Activated CD4-positive, alpha-beta T cell treated with anti-CD3 and anti-CD28 coated beads, Interleukin-2, Interleukin-4, amounts not matched to agents 100 ng/mL and 50 ng/mL, durations not matched to agents 16 hours and 8 hours (primary cell): ENCODE measurements around the gene MYOG.

ENCODE experiments used
- DNase-seq: peaks from one replicate; pipeline ENCODE4 v3.0.0-alpha.2; 2020; ENCODE audit warnings: low spot score

The MYOG gene

DNA sequence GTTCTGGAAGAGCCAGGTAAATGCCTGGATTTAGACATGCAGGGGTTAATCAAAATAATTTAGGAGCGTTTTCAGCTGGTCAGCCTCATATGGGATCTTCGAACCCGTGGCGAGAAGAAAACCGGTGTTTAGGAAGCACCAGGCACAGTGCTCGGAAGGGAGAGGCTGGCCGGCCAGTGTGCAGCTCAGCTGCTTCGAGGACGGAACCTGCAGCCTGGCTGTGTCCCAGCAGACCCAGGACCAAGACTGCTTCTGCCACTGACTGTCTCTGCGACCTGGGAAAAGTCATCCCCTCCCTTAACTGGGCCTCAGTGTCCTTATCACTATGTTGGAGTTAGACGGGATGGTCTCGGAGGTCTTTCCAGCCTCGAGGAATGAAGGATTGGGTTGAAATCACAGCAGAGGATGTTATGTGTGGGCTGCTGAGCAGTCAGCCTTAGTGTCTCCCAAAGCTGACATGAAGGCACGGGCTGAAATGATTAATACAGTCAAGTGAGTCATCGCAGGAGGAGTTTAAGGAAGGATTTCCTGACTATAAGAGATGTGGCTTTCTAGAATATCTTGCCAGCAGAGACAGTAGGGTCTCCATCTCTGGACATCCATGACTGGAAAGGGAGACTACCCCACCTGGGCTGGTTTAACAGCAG lies 38.7 kb downstream of the MYOG start:
- DNase-seq: peak; percentile 24

DNA sequence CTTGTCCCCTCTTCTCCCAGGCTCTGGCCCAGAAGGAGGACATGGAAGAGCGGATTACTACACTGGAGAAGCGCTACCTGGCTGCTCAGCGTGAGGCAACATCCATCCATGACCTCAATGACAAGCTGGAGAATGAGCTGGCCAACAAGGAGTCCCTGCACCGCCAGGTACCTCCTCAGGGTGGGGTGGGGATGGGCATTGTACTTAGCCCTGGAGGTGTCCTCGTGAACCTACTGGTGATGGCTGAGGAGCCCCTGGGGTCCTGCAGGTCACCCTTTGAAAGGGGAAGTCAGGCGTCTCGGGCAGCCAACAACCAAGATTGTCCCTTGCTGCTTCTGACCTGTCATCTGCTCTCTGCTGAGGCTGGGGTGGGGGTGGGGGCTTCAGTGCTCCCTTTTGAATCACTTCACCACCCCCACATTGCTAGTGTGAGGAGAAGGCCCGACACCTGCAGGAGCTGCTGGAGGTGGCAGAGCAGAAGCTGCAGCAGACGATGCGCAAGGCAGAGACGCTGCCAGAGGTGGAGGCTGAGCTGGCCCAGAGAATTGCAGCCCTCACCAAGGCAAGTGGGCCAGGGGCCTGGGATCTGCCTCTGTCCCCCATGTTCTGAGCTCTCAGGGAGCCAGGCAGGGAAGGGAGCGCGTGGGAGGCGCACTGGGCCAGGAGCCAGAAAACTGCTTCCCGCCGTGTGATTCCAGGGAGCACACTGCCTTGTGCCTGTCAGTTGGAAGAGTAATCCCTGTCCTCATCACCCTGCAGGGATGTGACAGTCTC lies 39.8 kb downstream of the MYOG start:
- no peak for DNase-seq

DNA sequence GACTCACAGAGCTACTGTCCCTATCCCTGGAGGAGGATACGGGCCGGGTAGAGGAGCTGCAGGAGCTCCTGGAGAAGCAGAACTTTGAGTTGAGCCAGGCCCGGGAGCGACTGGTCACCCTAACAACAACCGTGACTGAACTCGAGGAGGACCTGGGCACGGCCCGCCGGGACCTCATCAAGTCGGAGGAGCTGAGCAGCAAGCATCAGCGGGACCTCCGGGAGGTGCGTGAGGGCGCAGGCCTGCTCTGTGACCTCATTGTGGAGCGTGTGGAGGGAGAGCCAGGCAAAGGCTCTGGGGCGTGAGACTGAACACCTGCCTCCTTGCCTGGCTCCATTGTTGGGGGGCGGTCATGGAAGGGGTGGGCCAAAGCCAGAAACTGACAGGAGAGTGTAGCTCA lies 40.5 kb downstream of the MYOG start:
- no peak for DNase-seq

DNA sequence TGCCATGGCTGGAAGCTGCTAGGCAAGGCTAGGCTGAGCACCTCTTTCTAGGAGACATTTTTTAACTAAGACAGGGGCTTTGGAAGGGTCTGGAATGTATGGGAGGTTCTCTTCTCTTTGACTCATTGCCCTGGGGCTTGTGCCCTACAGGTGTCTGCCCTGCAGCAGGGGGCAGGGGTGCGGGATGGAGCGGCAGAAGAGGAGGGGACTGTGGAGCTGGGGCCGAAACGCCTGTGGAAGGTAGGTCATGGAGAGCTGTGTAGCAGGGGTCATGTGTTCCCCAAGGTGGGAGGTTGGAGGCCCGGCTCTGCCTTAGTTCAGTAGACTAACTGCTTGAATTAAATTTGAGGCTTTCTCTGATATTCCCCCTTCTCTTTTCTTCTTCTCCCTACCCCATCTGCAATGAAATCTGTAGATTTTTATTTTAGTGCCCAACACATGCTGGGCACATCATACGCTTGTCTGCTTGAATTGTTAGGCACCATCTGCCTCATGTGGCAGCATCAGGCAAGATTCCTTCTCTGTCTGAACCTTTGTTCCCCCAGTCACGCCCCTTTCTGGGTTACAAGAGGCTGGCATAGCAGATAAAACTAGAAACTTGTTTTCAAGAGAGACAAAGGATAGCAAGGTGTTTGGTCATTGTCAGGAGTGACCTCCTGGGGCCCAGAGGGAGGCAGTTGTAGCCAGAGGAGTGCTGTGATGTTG lies 41.1 kb downstream of the MYOG start:
- DNase-seq: no peak

DNA sequence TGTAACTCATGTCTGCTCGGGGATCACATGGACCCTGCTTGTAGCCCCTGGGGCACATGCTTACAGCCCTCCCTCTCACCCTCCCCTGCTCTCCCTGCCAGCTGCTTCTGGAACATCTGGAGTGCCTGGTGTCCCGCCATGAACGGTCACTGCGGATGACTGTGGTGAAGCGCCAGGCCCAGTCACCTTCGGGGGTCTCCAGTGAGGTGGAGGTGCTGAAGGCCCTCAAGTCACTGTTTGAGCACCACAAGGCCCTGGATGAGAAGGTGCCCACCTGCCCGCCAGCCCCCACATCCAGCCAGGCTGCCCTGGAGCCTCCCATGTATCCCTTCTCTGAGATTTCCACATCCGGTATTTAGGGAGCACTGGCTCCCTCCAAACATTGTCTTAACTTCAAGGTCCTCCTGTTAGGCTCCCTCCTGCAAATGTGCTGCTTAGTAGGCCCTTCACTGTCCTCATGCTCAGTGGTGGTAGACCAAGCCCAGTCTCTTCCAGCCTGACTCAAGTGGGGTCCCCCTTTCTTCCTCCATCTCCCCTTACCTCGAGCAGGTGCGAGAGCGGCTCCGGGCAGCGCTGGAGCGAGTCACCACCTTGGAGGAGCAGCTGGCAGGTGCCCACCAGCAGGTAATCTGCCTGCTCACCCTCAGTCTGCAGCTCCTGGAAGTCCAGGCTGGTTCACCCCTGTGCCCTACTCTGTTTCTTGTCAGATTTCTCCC lies 41.8 kb downstream of the MYOG start:
- DNase-seq: no peak

DNA sequence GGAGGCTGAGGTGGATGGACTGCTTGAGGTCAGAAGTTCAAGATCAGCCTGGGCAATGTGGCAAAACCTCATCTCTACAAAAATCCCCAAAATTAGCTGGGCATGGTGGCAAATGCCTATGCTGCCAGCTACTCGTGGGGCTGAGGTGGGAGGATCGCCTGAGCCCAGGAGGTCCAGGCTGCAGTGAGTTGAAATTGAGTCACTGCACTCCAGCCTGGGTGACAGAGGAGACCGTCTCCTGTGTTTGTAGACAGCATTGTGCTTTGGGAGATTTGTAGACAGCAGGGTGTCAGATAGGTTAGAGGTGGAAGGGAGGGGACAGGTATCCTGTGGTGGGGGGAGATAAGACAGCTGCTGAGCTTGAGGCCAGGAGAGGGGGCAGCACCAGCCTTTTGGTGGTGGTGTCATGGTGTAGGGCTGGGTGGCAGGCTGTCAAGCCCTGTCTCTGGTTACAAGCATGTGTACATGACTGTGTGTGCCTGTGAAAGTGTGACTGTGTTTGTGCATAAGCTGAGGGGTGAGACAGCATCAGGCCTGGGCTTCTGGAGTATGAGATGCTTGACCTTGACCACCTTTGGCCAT lies 44.4 kb downstream of the MYOG start:
- no peak for DNase-seq

DNA sequence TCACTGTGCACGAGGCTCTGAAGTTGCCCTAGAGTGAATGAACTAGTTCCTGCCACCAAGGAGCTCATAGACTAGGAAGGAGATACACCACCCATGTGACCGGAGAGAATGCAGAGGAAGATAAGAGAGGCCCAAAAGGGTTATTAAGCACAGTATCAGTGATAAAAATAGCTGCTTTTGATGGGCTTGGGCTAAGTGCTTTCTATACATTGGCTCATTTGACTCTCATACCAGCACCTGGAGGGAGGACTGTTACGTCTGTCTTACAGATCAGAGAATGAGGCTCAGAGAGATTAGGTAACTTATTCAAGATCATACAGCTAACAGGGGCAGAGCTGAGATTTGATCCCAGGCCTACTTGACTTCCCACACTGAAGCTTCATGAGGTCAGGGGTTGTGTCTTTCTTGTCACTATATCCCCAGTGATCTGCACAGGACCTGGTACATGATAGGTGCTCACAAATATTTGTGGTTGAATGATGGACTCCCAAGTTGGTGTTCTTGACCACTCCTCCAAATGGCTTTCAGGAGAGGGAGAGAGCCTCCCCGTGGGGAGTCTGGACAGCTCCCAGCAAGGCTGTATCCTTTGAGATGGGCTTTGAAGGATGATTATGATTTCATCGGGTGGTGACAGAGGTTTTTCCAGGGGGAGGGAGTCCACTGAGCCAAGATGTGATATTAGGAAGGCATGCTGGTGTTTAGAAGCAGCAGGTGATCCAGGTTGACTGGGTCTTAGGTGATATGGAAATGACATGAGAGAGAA lies 45.1 kb downstream of the MYOG start:
- DNase-seq: no peak

DNA sequence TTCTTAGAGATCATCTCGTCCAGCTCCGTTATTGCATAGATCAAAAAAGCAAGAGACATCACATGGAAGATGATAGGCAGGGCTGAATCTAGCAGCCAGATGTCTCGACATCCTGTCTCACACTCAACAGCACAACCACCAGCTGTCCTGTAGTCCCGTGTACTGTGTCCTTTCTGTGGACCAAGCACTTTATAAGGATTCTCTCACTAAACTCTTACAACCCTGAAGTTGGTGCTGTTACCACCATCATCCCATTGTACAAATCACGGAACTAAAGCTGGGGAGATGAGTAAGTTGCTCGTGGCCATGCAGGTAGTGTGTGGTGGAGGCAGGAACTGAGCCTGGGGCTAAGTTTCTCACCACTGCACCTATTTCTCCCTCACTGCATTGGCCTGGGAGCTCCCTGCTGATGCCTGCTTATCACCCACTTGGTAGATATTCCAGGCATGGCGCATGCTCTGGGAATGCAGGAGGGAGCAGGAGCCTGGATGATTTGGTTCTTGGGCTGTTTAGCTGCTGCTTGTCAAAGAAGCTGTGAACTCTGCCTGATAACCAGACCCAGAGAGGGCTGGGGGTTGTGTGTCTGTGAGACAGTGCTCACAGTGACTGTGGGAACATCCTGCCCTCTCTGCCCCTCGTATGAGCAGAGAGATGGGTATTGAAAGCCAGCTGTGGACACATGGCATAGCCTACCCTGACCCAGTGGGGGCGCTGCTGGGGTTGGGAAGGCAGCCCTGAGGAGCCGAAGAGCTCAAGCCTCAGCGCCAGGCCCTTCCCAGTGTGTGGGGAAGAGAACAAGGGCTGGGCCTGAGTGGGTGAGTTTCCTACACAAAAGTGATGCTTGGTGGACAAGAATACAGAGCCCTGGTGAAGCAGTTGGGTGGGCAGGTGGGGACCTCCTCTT lies 46.0 kb downstream of the MYOG start:
- no peak for DNase-seq

DNA sequence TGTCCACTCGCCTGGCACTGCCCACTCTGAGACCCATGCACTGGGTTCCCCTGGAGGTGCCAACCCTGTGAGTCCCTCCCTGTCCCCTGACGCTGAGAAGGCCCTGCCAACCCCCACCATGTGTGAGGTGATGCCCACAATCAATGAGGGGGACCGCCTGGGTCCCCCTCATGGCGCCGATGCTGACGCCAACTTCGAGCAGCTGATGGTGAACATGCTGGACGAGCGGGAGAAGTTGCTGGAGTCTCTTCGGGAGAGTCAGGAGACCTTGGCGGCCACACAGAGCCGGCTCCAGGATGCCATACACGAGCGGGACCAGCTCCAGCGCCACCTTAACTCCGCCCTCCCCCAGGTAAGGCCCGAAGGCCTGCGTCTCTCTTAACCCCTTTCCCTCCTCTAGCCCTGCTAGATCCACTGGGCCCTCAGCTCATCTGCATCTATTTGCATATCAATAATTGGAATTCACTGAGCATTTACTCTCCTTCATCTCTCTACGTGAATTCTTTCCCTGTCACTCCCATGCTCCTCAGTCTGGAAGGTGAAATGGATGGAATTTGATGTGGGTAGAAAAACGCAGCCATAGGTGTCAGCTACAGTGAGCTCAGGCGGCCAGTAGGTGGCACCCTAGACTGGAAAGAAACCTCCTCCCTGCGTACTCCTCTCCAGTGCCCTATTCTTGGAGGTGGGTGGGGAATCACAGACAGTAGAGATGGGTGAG lies 46.8 kb downstream of the MYOG start:
- DNase-seq: peak; percentile 63

DNA sequence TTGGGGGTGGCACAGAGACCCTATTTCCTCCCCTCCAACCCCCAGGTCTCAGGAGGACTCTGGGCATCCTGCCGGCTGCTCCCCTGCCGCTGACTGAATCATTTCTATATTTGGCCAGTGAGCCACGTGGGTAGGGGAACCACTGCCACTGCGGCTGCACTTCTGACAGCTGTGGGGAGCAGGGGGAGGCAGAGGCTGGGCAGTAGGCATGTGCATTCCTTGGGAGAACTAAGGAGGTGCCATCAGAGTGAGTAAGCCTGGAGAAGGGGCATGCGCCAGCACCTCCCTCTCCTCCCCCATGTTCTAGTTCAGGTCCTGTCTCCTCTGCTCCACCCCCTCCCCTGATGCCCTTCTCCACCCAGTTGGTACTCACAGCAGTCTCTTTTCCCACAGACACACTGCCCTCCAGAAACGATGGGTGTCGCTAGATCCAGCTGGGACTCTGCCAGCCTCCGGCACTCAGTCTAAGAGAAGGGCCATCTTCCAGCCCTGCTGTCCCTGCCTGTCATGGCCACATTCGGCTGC lies 47.5 kb downstream of the MYOG start:
- no peak for DNase-seq

DNA sequence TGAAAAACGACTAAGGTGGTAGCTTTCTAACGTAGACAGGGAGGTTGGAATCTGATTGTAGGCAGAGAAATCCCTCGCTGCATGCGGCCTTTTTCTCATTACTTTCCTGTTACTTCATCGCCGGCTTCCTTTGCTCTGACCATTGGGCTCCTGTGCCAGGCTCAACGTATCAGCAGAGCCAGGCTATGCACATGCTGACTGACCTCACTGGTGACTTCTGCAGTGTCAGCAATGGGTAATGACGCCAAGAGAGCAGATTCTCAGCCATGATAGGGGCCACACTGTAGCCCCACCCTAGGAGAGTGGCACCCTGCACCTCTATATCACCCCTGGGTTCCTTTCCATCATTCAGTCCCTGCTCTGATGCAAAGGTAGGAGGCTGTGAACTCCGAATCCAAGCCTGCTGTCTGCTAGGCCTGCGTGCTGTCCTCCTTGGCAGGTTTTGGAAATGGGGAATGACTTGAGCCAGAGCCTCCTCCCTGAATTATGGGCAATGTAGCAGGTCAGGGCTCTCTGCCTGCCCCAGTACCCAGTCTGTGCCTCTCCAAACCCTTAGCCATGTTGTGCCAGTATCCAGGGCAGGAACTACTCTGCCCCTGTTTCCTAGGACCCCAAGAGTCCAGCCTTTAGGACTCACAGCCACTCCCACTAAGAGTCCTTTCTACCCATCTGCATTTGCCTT lies 48.2 kb downstream of the MYOG start:
- DNase-seq: no peak

DNA sequence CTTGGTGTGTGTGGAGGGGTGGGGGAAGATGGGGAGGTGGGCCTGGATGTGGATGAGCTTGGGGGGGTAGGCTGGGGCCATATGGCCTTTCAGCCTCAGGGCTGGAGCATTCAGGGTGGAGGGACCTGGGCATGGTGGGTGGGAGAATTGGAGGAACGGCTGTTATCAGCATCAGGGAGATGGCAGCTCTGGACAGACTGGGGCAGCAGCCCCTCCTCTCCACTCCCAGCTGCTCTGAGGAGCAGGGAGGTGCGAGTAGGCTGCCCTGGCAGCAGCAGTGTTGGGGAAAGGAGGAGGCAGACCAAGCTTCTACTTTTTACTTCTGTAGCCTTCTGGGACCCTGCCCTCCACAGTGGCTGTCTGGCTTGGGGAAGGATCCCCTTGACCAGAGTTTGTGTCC lies 49.3 kb downstream of the MYOG start:
- no peak for DNase-seq

DNA sequence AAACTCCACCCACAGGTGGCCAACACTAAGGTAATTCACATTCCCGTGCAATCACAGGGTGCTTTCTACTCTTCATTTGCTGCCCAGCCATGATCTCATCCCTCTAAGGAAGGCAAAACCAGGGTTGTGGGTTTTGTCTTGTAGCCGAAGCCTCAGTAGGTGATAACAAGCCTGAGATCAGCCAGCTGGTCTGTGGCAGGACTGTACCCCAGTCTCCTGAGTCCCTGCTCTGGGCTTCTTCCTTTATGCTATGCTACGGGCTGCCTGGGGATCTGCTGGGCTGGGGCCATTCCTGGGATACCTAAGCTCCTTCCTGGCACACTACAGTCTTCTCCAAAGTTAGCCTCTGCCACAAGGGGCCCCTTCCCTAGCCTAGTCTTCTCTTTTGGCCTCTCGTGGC lies 49.7 kb downstream of the MYOG start:
- DNase-seq: no peak

DNA sequence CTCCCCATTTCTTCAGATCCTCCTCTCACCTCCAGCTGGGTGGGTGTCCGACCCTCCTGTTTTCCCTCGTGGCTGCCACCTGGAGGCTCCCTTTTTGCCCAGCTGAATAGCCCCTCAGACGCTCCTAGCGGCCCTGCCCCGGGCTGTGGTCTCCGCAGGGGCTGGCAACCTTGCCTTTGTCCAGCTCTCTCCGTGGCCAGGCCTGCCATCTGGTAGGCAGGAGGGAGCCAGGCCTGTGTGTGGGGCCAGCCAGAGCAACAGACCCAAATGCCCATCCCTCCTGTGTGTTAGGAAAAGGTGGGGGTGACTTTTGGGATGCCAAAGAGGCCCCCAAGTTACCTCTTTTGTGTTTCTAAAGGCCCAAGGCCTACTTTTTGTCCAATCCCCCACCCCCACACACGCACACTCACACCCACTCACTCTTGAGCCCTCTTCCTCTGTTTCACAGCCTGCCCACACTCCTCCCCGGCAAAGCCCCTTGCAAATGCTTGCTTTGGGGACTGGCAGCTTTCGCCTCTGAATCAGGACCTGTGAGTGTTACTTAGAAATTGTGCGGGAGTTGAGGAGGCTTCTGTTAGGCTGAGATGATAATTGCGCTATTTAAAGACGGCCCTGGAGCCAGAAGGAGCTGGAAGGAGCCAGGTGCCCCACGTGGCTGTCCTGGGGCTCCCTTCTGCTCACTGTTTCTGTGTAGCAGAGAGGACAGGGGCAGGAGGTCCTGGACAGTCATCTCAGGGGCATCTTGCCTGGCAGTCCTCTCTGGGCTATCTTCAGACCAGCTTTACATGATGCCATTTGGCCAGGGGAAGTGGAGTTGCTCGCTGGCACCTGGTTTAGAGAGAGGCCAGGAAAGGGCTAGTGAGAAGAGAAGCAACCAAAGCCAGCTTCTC lies 50.5 kb downstream of the MYOG start:
- DNase-seq: no peak

DNA sequence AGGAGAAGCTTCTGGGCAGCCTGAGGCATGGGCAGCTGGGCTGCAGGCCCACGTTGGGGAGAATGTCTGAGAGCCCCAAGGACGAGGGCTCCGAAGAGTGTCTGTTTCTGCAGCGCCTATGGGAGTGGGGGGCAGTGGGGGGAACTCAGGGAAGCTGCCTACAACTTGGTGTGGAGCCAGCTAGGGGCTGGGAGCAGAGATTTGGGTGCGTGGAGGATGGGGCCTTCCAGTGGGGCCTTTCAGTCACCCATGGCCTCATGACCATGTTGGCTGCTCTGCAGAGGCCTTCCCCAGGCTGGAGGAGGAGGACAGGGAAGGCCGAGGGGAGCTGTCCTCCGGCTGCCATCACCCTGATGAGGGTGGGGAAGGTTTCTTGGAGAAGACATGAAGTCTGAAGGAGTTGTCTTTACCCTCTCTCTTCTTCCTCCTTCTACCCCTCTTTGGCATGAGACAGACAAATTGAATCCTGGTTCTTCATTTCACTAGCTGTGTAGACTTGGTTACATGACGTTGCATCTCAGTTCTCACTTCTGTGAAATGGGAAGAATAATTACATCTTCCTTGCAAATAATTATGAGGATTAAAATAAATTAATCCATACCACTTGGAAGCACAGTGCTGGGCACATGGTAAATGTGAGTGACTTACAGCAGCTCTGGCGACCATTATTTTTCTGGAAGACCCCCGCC lies 51.2 kb downstream of the MYOG start:
- DNase-seq: no peak

DNA sequence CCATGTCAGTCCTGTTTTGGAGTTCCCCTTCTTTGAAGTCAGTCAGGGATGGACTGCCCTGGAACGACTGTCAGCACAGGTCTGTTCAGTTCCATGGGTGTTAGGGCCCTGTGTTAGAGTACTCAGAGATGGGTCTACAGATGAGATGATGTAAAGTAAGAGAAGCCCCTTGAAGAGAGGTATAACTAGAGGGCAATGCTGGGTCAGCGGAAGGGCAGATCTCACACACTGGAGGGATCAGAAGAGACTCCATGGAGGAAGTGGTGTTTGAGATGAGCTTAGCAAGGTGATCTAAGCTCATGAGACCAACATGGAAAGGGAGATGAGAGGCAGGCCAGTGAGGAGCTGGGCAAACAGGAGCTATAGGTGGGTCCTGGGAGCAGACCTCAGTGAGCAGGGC lies 51.9 kb downstream of the MYOG start:
- DNase-seq: no peak

DNA sequence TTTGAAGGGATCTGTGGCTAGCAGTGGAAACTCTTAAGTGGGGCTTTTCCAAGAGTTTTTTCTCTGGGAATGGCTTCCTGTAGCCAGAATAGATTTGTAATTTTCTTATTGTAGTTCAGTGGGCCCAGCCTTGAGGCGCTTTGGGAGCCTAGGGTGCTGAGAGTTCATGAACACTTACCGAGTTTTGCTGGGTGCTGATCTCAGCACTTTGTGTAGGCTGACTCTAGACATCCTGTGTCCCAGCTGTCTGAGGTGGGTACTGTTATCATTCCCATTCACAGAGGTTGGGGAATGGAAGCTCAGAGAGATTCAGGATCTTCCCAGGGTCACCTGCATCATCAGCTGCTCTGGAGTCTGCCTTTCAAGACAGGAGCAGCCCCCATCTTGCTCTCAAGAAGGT lies 52.5 kb downstream of the MYOG start:
- DNase-seq: no peak
